Measurements from ENCODE around the gene ERICH3.

ERICH3 gene

DNA sequence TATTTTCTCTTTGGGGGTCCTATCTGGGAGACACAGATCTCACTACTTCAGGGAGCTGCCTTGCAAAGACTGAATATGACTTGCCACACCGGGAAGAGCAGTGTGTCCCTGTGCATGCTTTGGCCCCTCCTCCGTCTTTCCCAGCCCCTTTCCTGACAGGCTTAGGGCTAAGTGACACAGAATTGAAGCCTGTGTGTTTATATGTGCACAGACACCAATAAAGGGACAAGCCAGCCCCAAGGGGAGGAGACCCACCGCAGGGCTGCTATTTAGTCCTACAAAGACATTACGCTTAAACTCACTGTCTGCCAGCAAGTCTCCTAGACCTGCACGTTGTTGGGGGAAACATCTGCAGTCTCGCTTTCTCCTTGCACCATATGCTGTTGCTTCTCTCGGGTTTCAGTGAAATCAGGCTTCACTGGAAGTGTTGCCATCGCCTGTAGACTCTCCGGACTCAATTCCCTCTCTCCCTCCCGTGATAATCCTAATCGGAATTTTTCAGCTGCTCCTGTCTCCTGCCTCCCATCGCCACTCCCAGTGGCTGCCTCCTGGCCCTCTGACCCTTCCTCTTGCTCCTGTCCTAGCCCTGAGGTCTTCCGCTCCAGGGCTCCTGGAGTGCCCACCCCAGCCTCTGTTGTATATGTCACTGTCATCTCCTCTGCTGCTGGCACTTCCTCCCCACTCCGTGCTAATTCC is 102.6 kb downstream of the ERICH3 start:
- H3K23ac ChIP-seq (ENCODE audit: low read length in 2 of 2) = no peak overlapping the region
- H2BK15ac ChIP-seq (ENCODE audit: low read depth, poor library complexity, severe bottlenecking) = no peak overlapping the region
- 66% methylated on average over 14 of the region's 14 CpGs for WGBS
- peak overlapping the region; percentile 5 for H2AFZ ChIP-seq (ENCODE audit: low read depth, low read length)
- no peak overlapping the region for H3K9ac ChIP-seq (ENCODE audit: low read length)
- no peak overlapping the region for H2BK120ac ChIP-seq (ENCODE audit: low read depth, low read length)
- peak overlapping the region in 1 of 2 experiments; percentile 60 for H3K14ac ChIP-seq (ENCODE audit: low read length in 2 of 2)
- H3K4me3 ChIP-seq (ENCODE audit: insufficient read depth in 1 of 2, low read depth in 1 of 2, low read length in 2 of 2) = no peak overlapping the region
- H3K27me3 ChIP-seq (ENCODE audit: control insufficient read depth in 1 of 2, insufficient read depth in 1 of 2, low read length in 2 of 2) = peaks cover 8 to 15% of the 10 kb centered on the region in 2 experiments
- H3K4ac ChIP-seq (ENCODE audit: low read depth in 1 of 2, low read length in 2 of 2) = no peak overlapping the region
- no peak overlapping the region for H4K91ac ChIP-seq (ENCODE audit: low read length)
- no peak overlapping the region for H3K4me2 ChIP-seq (ENCODE audit: low read length, poor library complexity, severe bottlenecking)
- H3K18ac ChIP-seq (ENCODE audit: low read depth in 1 of 2, low read length in 2 of 2) = no peak overlapping the region
- DNase-seq = no peak
- H2AK5ac ChIP-seq (ENCODE audit: low read length, severe bottlenecking) = no peak overlapping the region
- no peaks in the 10 kb centered on the region for H3K36me3 ChIP-seq (ENCODE audit: control insufficient read depth in 1 of 2, insufficient read depth in 2 of 2, low read depth in 1 of 2, low read length in 2 of 2)
- no peak overlapping the region for H2BK12ac ChIP-seq (ENCODE audit: low read length in 2 of 2)
- no peaks in the 10 kb centered on the region for H3K4me1 ChIP-seq (ENCODE audit: control insufficient read depth, insufficient read depth, low read depth, low read length)
- no peaks in the 10 kb centered on the region for H3K9me3 ChIP-seq (ENCODE audit: control insufficient read depth, low read length)
- H4K8ac ChIP-seq (ENCODE audit: low read length) = no peak overlapping the region
- H2BK5ac ChIP-seq (ENCODE audit: low read depth, low read length, poor library complexity, severe bottlenecking) = no peak overlapping the region
- no peak overlapping the region for H3K27ac ChIP-seq (ENCODE audit: low read length, poor library complexity, severe bottlenecking)
- no peaks in the 10 kb centered on the region for H3K79me1 ChIP-seq (replicated peaks; ENCODE audit: low read length, poor library complexity, severe bottlenecking)

DNA sequence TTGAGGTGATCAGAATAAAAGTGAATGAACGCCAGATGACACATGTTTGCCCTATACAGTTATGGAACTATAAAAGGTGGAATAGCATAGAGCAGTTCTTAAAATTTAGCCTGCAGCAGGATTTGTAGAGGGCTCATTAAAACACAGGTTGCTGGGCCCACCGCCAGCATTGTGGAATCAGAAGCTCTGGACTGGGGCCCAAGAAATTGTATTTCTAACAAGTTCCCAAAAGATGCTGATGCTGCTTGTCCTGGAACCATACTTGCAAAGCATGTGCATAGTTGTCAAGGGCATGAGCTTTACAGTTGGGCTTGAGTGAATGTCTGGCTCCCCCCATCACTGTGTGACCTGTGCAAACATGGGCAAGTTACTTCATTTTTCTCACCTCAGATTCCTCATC is 123.7 kb downstream of the ERICH3 start:
- H3K4me1 ChIP-seq (ENCODE audit: control insufficient read depth, insufficient read depth, low read depth, low read length) = no peaks in the 10 kb centered on the region
- H3K27ac ChIP-seq (ENCODE audit: low read length, poor library complexity, severe bottlenecking) = no peak overlapping the region
- WGBS = 91% methylated on average over 2 of the region's 2 CpGs
- H3K27me3 ChIP-seq (ENCODE audit: control insufficient read depth in 1 of 2, insufficient read depth in 1 of 2, low read length in 2 of 2) = no peaks in the 10 kb centered on the region
- H3K23ac ChIP-seq (ENCODE audit: low read length in 2 of 2) = no peak overlapping the region
- H3K18ac ChIP-seq (ENCODE audit: low read depth in 1 of 2, low read length in 2 of 2) = no peak overlapping the region
- no peaks in the 10 kb centered on the region for H3K79me1 ChIP-seq (replicated peaks; ENCODE audit: low read length, poor library complexity, severe bottlenecking)
- no peak overlapping the region for H2BK5ac ChIP-seq (ENCODE audit: low read depth, low read length, poor library complexity, severe bottlenecking)
- no peak overlapping the region for H4K91ac ChIP-seq (ENCODE audit: low read length)
- H3K9me3 ChIP-seq (ENCODE audit: control insufficient read depth, low read length) = no peaks in the 10 kb centered on the region
- H4K8ac ChIP-seq (ENCODE audit: low read length) = no peak overlapping the region
- H3K36me3 ChIP-seq (ENCODE audit: control insufficient read depth in 1 of 2, insufficient read depth in 2 of 2, low read depth in 1 of 2, low read length in 2 of 2) = no peaks in the 10 kb centered on the region
- no peak overlapping the region for H2BK120ac ChIP-seq (ENCODE audit: low read depth, low read length)
- no peak overlapping the region for H3K4me3 ChIP-seq (ENCODE audit: insufficient read depth in 1 of 2, low read depth in 1 of 2, low read length in 2 of 2)
- H3K4me2 ChIP-seq (ENCODE audit: low read length, poor library complexity, severe bottlenecking) = no peak overlapping the region
- H2BK15ac ChIP-seq (ENCODE audit: low read depth, poor library complexity, severe bottlenecking) = no peak overlapping the region
- no peak overlapping the region for H3K9ac ChIP-seq (ENCODE audit: low read length)
- no peak overlapping the region for H3K4ac ChIP-seq (ENCODE audit: low read depth in 1 of 2, low read length in 2 of 2)
- no peak overlapping the region for H2AFZ ChIP-seq (ENCODE audit: low read depth, low read length)
- H2BK12ac ChIP-seq (ENCODE audit: low read length in 2 of 2) = no peak overlapping the region
- no peak for DNase-seq
- H2AK5ac ChIP-seq (ENCODE audit: low read length, severe bottlenecking) = no peak overlapping the region
- H3K14ac ChIP-seq (ENCODE audit: low read length in 2 of 2) = no peak overlapping the region

DNA sequence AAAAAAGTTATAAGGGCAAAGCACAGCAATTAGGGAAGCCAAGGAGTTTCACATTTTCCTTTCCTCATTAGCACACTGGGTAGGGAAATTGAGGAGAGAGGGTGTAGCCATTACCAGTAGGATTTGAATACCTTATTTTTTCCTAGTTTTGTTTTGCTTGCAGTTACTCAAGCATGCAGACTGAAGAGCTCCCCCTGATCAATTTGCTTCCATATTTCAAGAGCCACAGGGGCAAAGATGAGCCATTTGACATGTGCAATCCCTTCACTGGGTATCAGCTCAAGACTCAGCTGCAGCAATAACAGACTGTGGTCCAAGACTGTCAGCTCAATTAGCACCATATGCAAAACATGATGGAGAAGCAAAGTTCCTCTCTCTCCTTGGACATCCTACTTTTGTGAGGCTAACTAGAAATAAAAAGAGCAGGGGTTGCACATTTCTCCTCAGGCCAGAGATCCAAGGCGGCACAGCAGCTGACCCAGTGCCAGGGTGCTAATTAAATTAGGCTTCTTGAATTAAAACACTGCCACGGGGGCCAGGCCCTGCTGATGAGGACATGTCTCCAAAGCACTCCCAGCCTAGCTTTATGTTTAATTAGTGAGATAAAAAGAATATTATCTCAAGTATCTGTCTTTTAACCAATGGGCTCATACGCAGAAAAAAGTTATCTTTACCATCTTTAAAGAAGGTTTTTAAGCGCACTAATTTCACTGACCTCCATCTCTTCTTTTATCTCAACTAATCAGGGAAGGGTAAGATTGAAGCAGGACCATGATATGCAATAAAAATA is 124.4 kb downstream of the ERICH3 start:
- Histone ChIP-seq H4K8ac (ENCODE audit: low read length) (no peak overlapping the region), H3K4me2 (ENCODE audit: low read length, poor library complexity, severe bottlenecking) (no peak overlapping the region), H3K18ac (ENCODE audit: low read depth in 1 of 2, low read length in 2 of 2) (no peak overlapping the region), H3K4ac (ENCODE audit: low read depth in 1 of 2, low read length in 2 of 2) (no peak overlapping the region), H3K4me1 (ENCODE audit: control insufficient read depth, insufficient read depth, low read depth, low read length) (no peaks in the 10 kb centered on the region), H2BK12ac (ENCODE audit: low read length in 2 of 2) (no peak overlapping the region), H2AK5ac (ENCODE audit: low read length, severe bottlenecking) (no peak overlapping the region), H3K23ac (ENCODE audit: low read length in 2 of 2) (no peak overlapping the region), H2AFZ (ENCODE audit: low read depth, low read length) (no peak overlapping the region), H2BK15ac (ENCODE audit: low read depth, poor library complexity, severe bottlenecking) (no peak overlapping the region), H2BK5ac (ENCODE audit: low read depth, low read length, poor library complexity, severe bottlenecking) (no peak overlapping the region), H3K36me3 (ENCODE audit: control insufficient read depth in 1 of 2, insufficient read depth in 2 of 2, low read depth in 1 of 2, low read length in 2 of 2) (no peaks in the 10 kb centered on the region), H3K27me3 (ENCODE audit: control insufficient read depth in 1 of 2, insufficient read depth in 1 of 2, low read length in 2 of 2) (no peaks in the 10 kb centered on the region), H3K4me3 (ENCODE audit: insufficient read depth in 1 of 2, low read depth in 1 of 2, low read length in 2 of 2) (no peak overlapping the region), H3K9ac (ENCODE audit: low read length) (no peak overlapping the region), H3K9me3 (ENCODE audit: control insufficient read depth, low read length) (no peaks in the 10 kb centered on the region), H2BK120ac (ENCODE audit: low read depth, low read length) (no peak overlapping the region), H3K27ac (ENCODE audit: low read length, poor library complexity, severe bottlenecking) (no peak overlapping the region), H4K91ac (ENCODE audit: low read length) (no peak overlapping the region), H3K14ac (ENCODE audit: low read length in 2 of 2) (no peak overlapping the region), H3K79me1 (replicated peaks; ENCODE audit: low read length, poor library complexity, severe bottlenecking) (no peaks in the 10 kb centered on the region)
- WGBS = 61% methylated on average over 2 of the region's 4 CpGs
- DNase-seq = no peak

DNA sequence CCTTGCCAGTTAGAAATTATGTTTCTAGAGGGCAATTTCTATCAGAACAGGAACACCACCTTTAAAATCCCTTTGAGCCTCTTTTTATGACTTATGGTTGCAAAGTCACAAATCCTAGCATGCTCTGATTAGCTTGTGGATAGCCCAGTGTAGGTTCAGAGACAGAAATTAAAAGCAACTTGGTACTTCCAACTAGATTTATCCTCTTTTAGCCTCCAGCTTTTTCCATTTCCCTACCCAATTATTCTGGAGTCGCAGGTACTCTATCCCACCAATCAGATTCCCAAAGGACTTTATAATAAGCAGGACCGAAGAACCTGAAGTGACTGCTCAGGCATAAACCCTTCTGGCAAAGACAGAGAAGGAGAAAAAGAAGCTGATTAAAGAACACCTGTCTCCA is 127.8 kb downstream of the ERICH3 start:
- WGBS = 82% methylated on average over 2 of the region's 2 CpGs

More for the DNA sequence above, 127.8 kb downstream of the ERICH3 start:
- Histone ChIP-seq H3K79me1 (replicated peaks; ENCODE audit: low read length, poor library complexity, severe bottlenecking) (no peaks in the 10 kb centered on the region), H3K9me3 (ENCODE audit: control insufficient read depth, low read length) (no peaks in the 10 kb centered on the region), H2AK5ac (ENCODE audit: low read length, severe bottlenecking) (no peak overlapping the region), H4K8ac (ENCODE audit: low read length) (no peak overlapping the region), H2BK5ac (ENCODE audit: low read depth, low read length, poor library complexity, severe bottlenecking) (no peak overlapping the region), H3K23ac (ENCODE audit: low read length in 2 of 2) (no peak overlapping the region), H3K9ac (ENCODE audit: low read length) (no peak overlapping the region), H3K36me3 (ENCODE audit: control insufficient read depth in 1 of 2, insufficient read depth in 2 of 2, low read depth in 1 of 2, low read length in 2 of 2) (no peaks in the 10 kb centered on the region), H2BK12ac (ENCODE audit: low read length in 2 of 2) (no peak overlapping the region), H3K18ac (ENCODE audit: low read depth in 1 of 2, low read length in 2 of 2) (no peak overlapping the region), H3K14ac (ENCODE audit: low read length in 2 of 2) (no peak overlapping the region), H3K4ac (ENCODE audit: low read depth in 1 of 2, low read length in 2 of 2) (no peak overlapping the region), H2BK120ac (ENCODE audit: low read depth, low read length) (no peak overlapping the region), H3K27ac (ENCODE audit: low read length, poor library complexity, severe bottlenecking) (no peak overlapping the region), H3K27me3 (ENCODE audit: control insufficient read depth in 1 of 2, insufficient read depth in 1 of 2, low read length in 2 of 2) (no peaks in the 10 kb centered on the region), H4K91ac (ENCODE audit: low read length) (no peak overlapping the region), H3K4me2 (ENCODE audit: low read length, poor library complexity, severe bottlenecking) (no peak overlapping the region), H3K4me3 (ENCODE audit: insufficient read depth in 1 of 2, low read depth in 1 of 2, low read length in 2 of 2) (no peak overlapping the region), H2AFZ (ENCODE audit: low read depth, low read length) (no peak overlapping the region), H3K4me1 (ENCODE audit: control insufficient read depth, insufficient read depth, low read depth, low read length) (no peaks in the 10 kb centered on the region), H2BK15ac (ENCODE audit: low read depth, poor library complexity, severe bottlenecking) (no peak overlapping the region)
- DNase-seq = no peak

Measured in mesenchymal stem cell (in vitro differentiated cells and primary cell).